ENCODE data around the gene PRKAR2B.

PRKAR2B gene

DNA sequence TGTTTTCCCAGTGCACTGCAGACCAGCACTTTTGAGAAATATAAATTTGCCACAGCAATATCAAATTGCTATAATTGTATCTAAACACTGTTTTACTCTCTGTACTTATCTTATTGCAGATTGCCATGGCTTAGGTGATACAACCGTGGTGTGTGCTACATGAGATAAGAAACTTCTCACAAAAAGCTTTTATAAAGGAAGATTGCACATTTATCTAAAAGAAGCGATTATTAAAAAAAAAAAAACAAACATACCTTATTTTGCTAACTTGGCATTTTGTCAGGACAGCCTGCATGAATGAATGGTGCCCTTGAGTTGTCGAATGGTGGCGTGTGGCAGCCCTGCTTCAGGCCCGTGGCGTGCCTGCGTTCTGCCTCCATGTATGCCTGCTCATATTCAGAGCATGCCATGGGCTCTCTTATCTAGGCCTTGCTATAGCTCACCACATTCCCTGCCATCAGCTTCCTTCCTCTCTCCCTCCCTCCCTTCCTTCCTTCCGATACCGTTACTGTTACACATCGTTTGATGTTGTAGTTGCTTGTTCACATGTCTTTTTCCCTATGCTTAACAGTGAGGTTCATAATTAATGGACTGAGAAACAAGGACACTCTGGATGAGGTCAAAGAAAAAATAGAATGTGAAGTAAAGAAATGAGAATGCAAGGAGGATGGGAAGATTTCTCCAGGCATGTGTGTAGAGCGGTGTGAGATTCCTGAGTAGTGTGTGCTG is 34.9 kb downstream of the PRKAR2B start:
- Histone ChIP-seq H3K9me3 (ENCODE audit: insufficient read depth, low read length) (no peaks in the 10 kb centered on the region), H2AFZ (ENCODE audit: low read depth, low read length) (no peak overlapping the region), H3K9ac (ENCODE audit: low read length) (no peak overlapping the region), H3K4me2 (ENCODE audit: low read length) (no peak overlapping the region), H4K20me1 (ENCODE audit: insufficient read depth, low read length) (no peaks in the 10 kb centered on the region), H3K27ac (ENCODE audit: low read length) (no peak overlapping the region), H3K36me3 (replicated peaks; ENCODE audit: low read depth, low read length) (peaks cover 4% of the 10 kb centered on the region), H3K79me2 (ENCODE audit: low read length) (no peaks in the 10 kb centered on the region), H3K4me1 (ENCODE audit: low read length) (peaks cover 14% of the 10 kb centered on the region), H3K4me3 (ENCODE audit: low read length) (no peak overlapping the region), H3K27me3 (ENCODE audit: low read depth, low read length) (no peaks in the 10 kb centered on the region)
- no peak for TF ChIP-seq EZH2phosphoT487 (IDR thresholded peaks at IDR 0.05; ENCODE audit: low read depth)
- TF ChIP-seq, protein P1, sequence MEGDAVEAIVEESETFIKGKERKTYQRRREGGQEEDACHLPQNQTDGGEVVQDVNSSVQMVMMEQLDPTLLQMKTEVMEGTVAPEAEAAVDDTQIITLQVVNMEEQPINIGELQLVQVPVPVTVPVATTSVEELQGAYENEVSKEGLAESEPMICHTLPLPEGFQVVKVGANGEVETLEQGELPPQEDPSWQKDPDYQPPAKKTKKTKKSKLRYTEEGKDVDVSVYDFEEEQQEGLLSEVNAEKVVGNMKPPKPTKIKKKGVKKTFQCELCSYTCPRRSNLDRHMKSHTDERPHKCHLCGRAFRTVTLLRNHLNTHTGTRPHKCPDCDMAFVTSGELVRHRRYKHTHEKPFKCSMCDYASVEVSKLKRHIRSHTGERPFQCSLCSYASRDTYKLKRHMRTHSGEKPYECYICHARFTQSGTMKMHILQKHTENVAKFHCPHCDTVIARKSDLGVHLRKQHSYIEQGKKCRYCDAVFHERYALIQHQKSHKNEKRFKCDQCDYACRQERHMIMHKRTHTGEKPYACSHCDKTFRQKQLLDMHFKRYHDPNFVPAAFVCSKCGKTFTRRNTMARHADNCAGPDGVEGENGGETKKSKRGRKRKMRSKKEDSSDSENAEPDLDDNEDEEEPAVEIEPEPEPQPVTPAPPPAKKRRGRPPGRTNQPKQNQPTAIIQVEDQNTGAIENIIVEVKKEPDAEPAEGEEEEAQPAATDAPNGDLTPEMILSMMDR (IDR thresholded peaks at IDR 0.05; ENCODE audit: low read depth, low read length) = no peak

DNA sequence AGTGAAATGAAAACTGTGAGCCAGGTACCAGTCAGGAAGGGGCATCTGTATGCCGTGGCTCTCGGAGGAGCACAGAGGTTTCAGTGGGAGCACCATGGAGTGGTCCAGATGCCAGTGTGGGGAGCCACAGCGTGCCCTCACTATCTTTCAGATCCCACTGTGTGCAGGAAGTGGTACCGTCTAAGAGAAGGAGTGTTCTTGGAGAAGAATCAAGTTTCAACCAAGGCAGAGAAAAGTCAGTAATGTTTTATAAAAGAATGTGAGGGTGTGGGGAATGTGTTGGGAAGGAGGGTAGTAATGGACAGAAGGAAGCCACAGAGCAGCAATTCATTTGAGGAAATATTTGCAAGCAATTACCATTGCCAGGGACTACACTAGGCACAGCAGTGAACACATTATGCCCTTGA is 35.6 kb downstream of the PRKAR2B start:
- H3K9me3 ChIP-seq (ENCODE audit: insufficient read depth, low read length) = no peaks in the 10 kb centered on the region
- H3K4me1 ChIP-seq (ENCODE audit: low read length) = peaks cover 14% of the 10 kb centered on the region
- H2AFZ ChIP-seq (ENCODE audit: low read depth, low read length) = no peak overlapping the region
- no peaks in the 10 kb centered on the region for H4K20me1 ChIP-seq (ENCODE audit: insufficient read depth, low read length)
- no peak overlapping the region for H3K9ac ChIP-seq (ENCODE audit: low read length)
- H3K36me3 ChIP-seq (replicated peaks; ENCODE audit: low read depth, low read length) = peaks cover 4% of the 10 kb centered on the region
- no peaks in the 10 kb centered on the region for H3K27me3 ChIP-seq (ENCODE audit: low read depth, low read length)
- TF ChIP-seq, protein P1 (IDR thresholded peaks at IDR 0.05; ENCODE audit: low read depth, low read length) = no peak
- no peak for TF ChIP-seq EZH2phosphoT487 (IDR thresholded peaks at IDR 0.05; ENCODE audit: low read depth)
- no peak overlapping the region for H3K4me3 ChIP-seq (ENCODE audit: low read length)
- no peak overlapping the region for H3K4me2 ChIP-seq (ENCODE audit: low read length)
- H3K79me2 ChIP-seq (ENCODE audit: low read length) = no peaks in the 10 kb centered on the region
- H3K27ac ChIP-seq (ENCODE audit: low read length) = no peak overlapping the region

DNA sequence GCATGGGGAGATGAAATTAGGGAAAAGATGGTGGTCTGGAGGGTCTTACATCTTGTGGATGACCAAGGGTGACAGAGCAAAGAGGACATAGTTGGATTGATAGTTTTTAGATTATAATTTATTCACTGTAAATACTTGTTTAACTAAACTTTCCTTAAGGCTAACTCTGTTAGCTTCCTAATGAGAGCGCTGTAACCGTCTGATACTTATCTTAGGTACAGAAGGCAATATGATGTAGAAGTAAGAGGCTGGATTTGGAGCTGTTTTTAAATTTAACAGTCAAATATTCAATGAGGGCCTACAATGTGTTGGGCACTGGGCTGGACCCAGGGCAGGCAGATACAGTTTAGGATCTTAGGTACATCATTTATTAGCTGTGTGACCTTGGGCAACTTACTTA is 36.0 kb downstream of the PRKAR2B start:
- peaks cover 14% of the 10 kb centered on the region for H3K4me1 ChIP-seq (ENCODE audit: low read length)
- no peak overlapping the region for H3K9ac ChIP-seq (ENCODE audit: low read length)
- H3K4me2 ChIP-seq (ENCODE audit: low read length) = no peak overlapping the region
- H3K9me3 ChIP-seq (ENCODE audit: insufficient read depth, low read length) = no peaks in the 10 kb centered on the region
- H3K27ac ChIP-seq (ENCODE audit: low read length) = no peak overlapping the region
- TF ChIP-seq, protein P1 (IDR thresholded peaks at IDR 0.05; ENCODE audit: low read depth, low read length) = no peak
- no peak for TF ChIP-seq EZH2phosphoT487 (IDR thresholded peaks at IDR 0.05; ENCODE audit: low read depth)
- H2AFZ ChIP-seq (ENCODE audit: low read depth, low read length) = no peak overlapping the region
- H3K4me3 ChIP-seq (ENCODE audit: low read length) = no peak overlapping the region
- peaks cover 4% of the 10 kb centered on the region for H3K36me3 ChIP-seq (replicated peaks; ENCODE audit: low read depth, low read length)
- no peaks in the 10 kb centered on the region for H3K79me2 ChIP-seq (ENCODE audit: low read length)
- no peaks in the 10 kb centered on the region for H4K20me1 ChIP-seq (ENCODE audit: insufficient read depth, low read length)
- no peaks in the 10 kb centered on the region for H3K27me3 ChIP-seq (ENCODE audit: low read depth, low read length)

DNA sequence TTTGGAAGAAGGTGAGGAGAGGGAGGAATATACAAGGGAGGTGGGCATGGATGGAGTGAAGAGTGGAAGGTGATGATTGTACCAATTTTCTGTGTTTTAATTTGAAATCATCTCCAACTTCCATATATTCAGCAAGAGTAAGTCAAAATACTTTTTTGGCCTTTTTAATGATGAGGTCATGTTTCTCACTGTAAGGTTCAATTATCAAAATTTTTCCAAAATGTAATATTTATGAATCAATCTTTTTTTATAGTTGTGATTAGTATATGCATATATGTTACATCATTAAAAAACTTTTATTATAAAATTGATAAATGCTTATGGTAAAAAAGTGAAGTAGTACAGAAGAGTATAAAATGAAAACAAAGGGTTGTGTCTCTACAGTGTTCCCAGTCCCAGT is 40.7 kb downstream of the PRKAR2B start:
- no peaks in the 10 kb centered on the region for H3K27me3 ChIP-seq (ENCODE audit: low read depth, low read length)

More for the DNA sequence above, 40.7 kb downstream of the PRKAR2B start:
- no peaks in the 10 kb centered on the region for H4K20me1 ChIP-seq (ENCODE audit: insufficient read depth, low read length)
- no peaks in the 10 kb centered on the region for H3K9me3 ChIP-seq (ENCODE audit: insufficient read depth, low read length)
- H3K27ac ChIP-seq (ENCODE audit: low read length) = no peak overlapping the region
- peaks cover 11% of the 10 kb centered on the region for H3K4me1 ChIP-seq (ENCODE audit: low read length)
- H3K9ac ChIP-seq (ENCODE audit: low read length) = no peak overlapping the region
- no peak overlapping the region for H3K4me2 ChIP-seq (ENCODE audit: low read length)
- no peaks in the 10 kb centered on the region for H3K79me2 ChIP-seq (ENCODE audit: low read length)
- no peak overlapping the region for H3K4me3 ChIP-seq (ENCODE audit: low read length)
- no peak overlapping the region for H2AFZ ChIP-seq (ENCODE audit: low read depth, low read length)
- TF ChIP-seq, protein P1 (IDR thresholded peaks at IDR 0.05; ENCODE audit: low read depth, low read length) = no peak
- TF ChIP-seq EZH2phosphoT487 (IDR thresholded peaks at IDR 0.05; ENCODE audit: low read depth) = no peak
- H3K36me3 ChIP-seq (replicated peaks; ENCODE audit: low read depth, low read length) = no peaks in the 10 kb centered on the region

All from OCI-LY3 (cell line).